ENCODE measurements around the gene KCNA10. TPM values are rescaled to one million over a fixed set of nuclear protein-coding genes. Genes with fewer than 3 reads are reported as not detected.

Gene KCNA10
- total RNA-seq, 1 donor from 2014 or later = not detected

DNA sequence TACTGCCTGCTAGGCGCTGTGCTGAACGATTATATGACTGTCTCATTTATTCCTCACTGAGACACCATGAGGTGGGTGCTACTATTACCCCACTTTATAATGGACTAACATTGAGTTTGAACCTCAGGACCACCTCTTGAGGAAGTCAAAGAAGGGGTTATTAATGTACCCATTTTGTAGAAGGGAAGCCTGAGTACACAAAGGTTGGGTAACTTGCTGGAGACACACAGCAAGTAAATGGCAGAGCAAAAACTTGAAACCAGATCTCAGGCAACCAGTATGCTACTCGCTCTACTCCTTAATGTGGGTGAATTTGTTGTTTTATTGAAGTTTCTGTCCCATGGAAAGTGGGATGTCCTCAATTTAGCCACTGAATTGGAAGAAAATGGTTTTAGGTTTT is 30.1 kb downstream of the KCNA10 start:
- no peak overlapping the region for H3K4me3 ChIP-seq (ENCODE audit: low read depth, low read length)
- TF ChIP-seq, protein P1, sequence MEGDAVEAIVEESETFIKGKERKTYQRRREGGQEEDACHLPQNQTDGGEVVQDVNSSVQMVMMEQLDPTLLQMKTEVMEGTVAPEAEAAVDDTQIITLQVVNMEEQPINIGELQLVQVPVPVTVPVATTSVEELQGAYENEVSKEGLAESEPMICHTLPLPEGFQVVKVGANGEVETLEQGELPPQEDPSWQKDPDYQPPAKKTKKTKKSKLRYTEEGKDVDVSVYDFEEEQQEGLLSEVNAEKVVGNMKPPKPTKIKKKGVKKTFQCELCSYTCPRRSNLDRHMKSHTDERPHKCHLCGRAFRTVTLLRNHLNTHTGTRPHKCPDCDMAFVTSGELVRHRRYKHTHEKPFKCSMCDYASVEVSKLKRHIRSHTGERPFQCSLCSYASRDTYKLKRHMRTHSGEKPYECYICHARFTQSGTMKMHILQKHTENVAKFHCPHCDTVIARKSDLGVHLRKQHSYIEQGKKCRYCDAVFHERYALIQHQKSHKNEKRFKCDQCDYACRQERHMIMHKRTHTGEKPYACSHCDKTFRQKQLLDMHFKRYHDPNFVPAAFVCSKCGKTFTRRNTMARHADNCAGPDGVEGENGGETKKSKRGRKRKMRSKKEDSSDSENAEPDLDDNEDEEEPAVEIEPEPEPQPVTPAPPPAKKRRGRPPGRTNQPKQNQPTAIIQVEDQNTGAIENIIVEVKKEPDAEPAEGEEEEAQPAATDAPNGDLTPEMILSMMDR (conservative IDR thresholded peaks at IDR 0.05; ENCODE audit: low read depth, low read length) = no peak
- no peak for DNase-seq (ENCODE audit: low read depth)

DNA sequence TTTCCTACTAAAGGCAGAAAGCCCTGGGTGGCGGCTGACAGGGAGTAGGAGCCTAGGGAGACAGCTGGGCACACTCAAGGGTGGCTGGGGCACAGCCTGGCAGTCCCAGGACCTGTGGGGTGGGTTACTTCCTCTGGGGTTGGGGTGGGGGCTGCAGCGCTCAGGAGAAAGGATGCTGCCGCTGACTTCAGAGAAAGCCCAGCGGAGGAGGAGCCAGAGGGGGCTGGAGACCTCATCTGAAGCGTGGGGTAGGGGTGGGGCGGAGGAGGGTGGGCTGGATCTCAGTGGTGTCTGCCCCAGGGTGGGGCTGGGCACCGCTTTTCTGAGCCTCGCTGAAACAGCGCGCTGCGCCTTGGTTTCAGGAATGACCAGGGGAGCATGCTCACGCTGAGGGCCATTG is 30.8 kb downstream of the KCNA10 start:
- DNase-seq (ENCODE audit: low read depth) = no peak
- TF ChIP-seq, protein P1 (conservative IDR thresholded peaks at IDR 0.05; ENCODE audit: low read depth, low read length) = no peak
- H3K4me3 ChIP-seq (ENCODE audit: low read depth, low read length) = no peak overlapping the region

DNA sequence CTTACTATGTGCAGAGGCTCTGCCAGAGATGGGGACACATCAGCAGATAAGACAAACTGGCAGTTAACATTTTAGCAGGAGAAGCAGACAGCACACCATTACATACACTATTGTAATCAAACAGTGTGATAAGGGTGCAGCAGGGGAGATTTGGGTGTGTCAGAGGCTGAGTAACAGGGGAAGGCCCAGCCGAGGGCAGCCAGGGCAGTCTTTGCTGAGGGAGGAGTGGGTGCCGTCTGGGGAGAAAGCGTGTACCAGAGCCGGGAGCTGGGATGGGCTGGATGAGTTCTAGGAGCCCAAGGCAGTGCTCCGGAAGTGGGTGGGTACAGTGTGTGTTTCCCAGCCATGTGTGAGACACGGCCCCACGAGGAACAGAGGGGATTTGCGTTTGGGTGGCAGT is 31.2 kb downstream of the KCNA10 start:
- H3K4me3 ChIP-seq (ENCODE audit: low read depth, low read length) = no peak overlapping the region
- DNase-seq (ENCODE audit: low read depth) = no peak
- TF ChIP-seq, protein P1 (conservative IDR thresholded peaks at IDR 0.05; ENCODE audit: low read depth, low read length) = no peak

DNA sequence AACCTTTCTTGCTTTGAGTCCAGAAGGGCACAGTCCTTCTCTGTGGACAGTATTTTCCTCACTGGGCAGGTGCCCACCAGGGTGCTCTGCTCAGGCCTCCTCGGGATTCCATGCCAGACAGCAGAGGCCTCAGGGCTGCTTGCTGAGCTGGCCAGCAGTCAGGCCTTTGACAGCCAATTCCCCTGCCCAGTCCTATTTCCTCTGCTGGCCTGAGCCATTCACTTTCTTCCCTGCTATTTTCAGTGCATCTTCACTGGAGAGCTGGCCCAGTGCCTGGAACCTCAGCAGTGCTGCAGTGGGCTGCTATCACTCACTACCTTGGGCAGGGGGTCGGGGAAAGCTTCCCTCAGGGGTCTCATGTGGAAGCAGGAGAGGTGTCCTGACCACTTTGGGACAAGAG is 33.2 kb downstream of the KCNA10 start:
- no peak overlapping the region for H3K4me3 ChIP-seq (ENCODE audit: low read depth, low read length)
- DNase-seq (ENCODE audit: low read depth) = no peak
- TF ChIP-seq, protein P1 (conservative IDR thresholded peaks at IDR 0.05; ENCODE audit: low read depth, low read length) = no peak

DNA sequence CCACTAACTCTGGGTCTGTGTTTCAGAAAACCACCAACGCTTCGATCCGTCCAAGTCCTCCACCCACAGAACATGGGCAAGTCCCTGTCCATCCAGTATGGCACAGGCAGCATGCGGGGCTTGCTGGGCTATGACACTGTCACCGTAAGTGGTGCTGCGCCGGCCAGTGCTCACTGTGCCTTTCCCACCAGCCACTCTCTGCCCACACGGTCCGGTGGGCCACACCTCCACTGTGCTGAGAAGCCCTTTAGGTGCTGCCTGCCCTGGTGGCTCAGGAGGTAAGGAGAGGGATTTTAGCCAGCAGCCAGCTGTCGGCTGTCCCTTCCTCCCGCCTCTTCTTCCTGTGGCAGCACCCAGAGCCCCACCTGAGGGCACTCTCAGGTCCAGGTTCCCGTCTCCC is 34.2 kb downstream of the KCNA10 start:
- no peak overlapping the region for H3K4me3 ChIP-seq (ENCODE audit: low read depth, low read length)
- TF ChIP-seq, protein P1 (conservative IDR thresholded peaks at IDR 0.05; ENCODE audit: low read depth, low read length) = no peak
- DNase-seq (ENCODE audit: low read depth) = no peak

DNA sequence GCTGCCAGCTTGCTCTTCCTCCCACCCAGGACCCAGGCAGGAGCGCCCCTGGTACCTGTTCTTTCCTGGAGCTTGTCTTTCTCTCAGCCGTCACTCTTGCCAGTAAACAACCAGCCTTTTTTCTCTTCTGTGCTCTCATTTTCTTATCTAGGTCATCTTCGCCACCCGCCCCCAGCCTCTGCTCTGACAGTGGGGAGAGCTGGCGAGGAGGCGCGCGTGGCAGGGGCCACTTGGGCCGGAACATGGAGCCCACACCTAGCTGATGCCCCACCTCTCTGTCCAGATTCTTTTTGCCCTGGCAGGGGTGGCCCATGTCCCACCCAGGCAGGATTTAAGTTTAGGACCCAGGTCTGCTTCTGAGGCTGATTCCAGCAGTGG is 35.7 kb downstream of the KCNA10 start:
- no peak for DNase-seq (ENCODE audit: low read depth)
- TF ChIP-seq, protein P1 (conservative IDR thresholded peaks at IDR 0.05; ENCODE audit: low read depth, low read length) = no peak
- no peak overlapping the region for H3K4me3 ChIP-seq (ENCODE audit: low read depth, low read length)

DNA sequence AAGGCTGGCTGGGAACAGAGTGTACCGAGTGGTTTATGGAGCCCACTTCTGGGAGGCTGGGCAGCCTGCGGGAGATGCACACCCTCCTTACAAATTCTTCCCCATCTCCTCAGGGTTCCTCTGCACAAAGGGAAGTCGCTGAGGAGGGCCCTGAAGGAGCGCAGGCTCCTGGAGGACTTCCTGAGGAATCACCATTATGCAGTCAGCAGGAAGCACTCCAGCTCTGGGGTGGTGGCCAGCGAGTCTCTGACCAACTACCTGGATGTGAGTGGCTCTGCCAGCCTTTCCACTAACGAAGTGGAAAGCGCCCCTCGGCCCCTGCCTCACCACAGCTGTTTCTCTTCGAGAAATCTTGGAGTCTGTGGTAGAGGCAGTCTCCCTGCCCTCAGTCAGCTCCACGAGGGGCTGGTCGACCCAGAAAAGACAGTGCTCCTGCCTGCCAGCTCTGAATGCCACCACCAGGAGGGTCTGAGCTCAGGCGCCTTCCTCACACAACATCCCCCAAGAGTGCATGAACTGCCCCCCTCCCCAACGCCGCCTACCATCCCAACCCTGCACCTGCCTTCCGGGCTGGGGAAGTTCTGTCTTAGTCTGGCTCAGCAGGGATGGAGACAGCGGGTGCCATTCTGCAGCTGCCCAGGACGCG is 36.2 kb downstream of the KCNA10 start:
- TF ChIP-seq, protein P1 (conservative IDR thresholded peaks at IDR 0.05; ENCODE audit: low read depth, low read length) = no peak
- H3K4me3 ChIP-seq (ENCODE audit: low read depth, low read length) = no peak overlapping the region
- DNase-seq (ENCODE audit: low read depth) = no peak

Data from epithelial cell of proximal tubule (primary cell).